G401 (cell line): ENCODE results near the gene SLC15A2. TPM values are rescaled to one million over a fixed set of nuclear protein-coding genes. Genes with fewer than 3 reads are reported as not detected.
A peak's percentile ranks its signal among the peaks of the same experiment; 100 is the strongest.
"Not testable (repeated sequence)": the region's sequence is repeated elsewhere in the genome, so short reads cannot be mapped to it uniquely, and the experiment has no call there.

ENCODE experiments used
- DNase-seq: peaks from one replicate; pipeline ENCODE4 v3.0.0-alpha.2; 2015; ENCODE audit warnings: low spot score
- in situ Hi-C: cut with HindIII; loops from 2 replicates; pipeline ENCODE4 v1.10.0; 2016; ENCODE audit warnings: low sequenced_read_pairs, mixed read lengths
- total RNA-seq: library from RNA; depleted of rRNA; stranded (reverse); fragments of >200 nt; shearing (Covaris generic); gene quantifications from 2 replicates; pipeline ENCODE4 v1.2.3, GENCODE V29; 2014

SLC15A2 gene
- total RNA-seq, 1 experiment from 2014 or later: 0.07 TPM

DNA sequence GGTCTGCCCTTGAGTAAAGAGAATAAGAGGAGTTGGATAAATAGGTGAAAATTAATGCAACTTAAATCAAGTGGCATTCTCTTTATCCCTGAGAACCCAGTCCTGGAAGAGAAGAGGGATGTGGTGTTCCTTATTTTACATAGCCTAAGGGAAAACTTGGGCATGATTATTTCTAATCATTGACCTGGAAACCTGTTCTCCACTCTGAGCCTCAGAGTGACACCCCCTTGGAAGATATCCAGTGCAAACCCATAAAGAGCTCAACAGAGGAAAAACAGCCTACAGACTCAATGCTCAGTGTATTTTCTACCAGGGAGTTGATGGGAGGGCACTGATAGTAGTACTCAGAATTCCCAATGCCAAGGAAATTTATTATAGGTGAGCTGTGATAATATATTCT lies 22.0 kb downstream of the SLC15A2 start:
- in situ Hi-C loops: no loop called here
- DNase-seq: peak; percentile 19

DNA sequence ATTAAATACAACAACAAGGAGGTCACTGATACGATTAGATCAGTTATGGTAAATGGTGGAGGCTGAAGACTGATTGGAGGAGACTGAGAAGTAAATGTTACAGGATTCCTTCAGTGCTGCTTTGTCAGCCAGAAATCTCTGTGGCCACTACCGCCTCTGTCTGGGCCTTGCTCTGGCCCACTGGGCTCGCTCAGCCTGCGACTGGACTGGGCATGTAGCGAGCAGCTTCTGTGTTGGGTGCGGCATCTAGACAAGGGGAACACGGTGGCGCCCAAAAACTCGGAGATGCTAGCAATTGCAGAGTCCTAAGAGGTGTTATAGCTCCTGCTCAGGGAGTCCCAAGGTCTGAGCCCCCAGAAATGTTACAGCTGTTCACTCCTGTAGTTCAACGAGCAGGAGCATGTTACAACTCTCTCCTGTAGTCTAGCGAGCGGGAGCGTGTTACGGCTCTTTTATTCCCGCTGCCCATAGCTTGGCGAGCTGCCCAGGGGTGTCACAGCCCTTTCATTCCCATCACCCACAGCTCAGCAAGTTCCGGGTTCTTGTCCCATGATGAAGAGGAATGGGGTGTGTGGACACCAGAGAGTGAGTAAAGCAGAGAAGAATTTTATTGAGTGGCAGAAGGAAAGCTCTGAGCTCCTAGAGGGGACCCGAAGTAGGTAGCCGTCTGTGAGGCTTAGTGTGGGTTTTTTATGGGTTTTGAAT lies 24.7 kb downstream of the SLC15A2 start:
- in situ Hi-C loops: no loop called here
- no peak for DNase-seq

DNA sequence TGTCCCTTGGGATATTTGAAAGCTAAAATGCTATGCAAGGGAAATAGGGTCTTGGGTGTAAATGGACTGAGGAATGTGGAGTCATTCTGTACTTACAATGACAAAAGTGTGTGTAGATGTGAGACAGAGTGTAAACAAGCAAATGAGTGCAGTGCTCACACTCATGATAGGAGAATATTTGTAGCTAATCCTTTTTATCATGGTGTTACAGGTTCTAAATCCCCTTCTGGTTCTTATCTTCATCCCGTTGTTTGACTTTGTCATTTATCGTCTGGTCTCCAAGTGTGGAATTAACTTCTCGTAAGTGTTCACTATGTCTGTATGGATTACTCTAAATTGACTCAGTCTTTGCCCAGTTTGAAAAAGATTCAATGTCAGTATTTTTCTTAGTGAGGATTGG lies 30.5 kb downstream of the SLC15A2 start:
- in situ Hi-C loops: no loop called here
- DNase-seq: no peak

DNA sequence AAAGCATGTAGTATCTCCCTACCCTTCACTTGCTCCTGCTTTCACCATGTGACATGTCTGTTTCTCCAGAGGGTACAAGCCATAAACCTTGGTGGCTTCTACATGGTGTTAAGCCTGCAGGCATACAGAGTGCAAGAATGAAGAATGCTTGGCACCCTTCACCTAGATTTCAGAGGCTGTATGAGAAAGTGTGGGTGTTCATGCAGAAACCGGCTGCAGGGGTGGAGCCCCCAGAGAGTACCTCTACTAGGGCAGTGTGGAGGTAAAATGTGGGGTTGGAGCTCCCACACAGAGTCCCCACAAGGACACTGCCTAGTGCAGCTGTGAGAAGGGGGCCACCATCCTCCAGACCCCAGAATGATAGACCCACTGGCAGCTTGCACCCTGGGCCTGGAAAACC lies 32.2 kb downstream of the SLC15A2 start:
- no peak for DNase-seq
- in situ Hi-C loops: no loop called here

DNA sequence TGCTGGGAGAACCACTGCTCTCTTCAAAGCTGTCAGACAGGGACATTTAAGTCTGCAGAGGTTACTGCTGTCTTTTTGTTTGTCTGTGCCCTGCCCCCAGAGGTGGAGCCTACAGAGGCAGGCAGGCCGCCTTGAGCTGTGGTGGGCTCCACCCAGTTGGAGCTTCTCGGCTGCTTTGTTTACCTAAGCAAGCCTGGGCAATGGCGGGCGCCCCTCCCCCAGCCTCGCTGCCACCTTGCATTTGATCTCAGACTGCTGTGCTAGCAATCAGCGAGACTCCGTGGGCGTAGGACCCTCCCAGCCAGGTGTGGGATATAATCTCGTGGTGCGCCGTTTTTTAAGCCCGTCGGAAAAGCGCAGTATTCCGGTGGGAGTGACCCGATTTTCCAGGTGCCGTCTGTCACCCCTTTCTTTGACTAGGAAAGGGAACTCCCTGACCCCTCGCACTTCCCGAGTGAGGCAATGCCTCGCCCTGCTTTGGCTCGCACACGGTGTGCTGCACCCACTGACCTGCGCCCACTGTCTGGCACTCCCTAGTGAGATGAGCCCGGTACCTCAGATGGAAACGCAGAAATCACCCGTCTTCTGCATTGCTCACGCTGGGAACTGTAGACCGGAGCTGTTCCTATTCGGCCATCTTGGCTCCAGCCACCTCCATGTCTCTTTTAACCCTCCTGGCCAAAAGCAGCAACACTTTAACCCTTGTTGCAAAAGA lies 44.1 kb downstream of the SLC15A2 start:
- in situ Hi-C loops, DNase-seq: not testable (repeated sequence)

DNA sequence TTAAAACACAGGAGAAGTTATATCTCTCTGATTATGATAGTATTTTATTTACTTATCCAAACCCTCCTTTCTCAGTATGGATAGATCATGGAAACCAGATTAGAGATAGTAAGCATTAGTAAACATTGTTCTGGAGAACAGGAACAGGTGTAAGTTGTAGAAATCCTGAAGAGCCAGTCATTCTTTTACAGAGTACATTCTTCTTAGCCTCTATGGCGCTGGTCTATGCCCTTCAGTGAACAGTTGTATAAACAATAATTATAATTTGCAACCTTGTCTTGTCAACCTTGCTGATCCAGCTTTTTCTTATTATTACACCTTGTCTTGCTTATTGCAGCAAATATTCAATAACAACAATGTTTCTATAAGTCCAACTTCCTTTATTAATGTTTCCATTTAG lies 47.4 kb downstream of the SLC15A2 start:
- no peak for DNase-seq
- in situ Hi-C loops: no loop called here

DNA sequence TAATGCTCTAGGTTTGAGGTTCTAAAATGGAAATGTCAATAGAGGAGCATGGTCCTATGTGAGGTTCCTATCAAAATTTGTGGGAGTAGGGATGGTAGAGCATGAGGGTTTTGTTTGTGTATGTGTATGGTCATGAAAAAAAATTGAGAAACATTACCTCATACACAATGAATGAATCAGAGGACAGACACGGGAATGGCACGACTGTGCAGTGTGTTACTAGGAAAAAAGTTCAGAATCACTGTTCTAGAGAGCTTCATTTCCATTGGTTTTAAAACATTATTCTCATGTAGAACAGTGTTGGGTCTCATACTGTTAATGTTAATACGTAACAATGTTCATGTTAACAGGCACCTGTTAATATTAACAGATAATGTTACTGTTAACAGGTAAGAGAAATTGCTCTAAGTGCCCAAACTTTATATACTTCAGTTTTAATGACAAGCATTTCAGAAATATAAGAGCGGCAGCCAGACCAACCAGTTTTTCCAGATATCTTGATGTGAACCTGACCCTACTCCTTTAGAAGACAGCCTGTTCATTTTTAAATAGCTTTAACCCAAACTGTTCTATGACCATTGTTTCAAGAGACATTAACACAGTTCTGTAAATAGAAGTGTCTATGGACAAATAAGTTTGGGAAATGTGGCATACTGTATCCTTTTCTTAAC lies 48.0 kb downstream of the SLC15A2 start:
- no peak for DNase-seq
- in situ Hi-C loops: no loop called here

DNA sequence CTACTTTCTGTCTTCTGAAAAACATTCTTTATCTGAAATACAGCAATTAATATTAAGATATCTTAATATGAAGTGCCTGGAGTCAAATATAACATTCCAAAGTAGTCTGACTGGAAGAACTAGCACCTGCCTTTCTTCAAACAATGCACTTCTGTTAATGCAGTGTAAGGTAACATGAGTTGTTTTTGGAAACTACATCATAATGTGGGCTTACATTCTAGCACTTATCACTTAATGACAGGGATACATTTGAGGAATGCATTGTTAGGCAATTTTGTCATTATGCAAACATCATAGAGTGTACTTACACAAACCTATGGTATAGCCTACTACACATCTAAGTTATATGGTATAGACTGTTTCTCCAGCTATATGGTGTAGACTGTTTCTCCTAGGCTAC lies 49.2 kb downstream of the SLC15A2 start:
- in situ Hi-C loops: no loop called here
- DNase-seq: no peak

DNA sequence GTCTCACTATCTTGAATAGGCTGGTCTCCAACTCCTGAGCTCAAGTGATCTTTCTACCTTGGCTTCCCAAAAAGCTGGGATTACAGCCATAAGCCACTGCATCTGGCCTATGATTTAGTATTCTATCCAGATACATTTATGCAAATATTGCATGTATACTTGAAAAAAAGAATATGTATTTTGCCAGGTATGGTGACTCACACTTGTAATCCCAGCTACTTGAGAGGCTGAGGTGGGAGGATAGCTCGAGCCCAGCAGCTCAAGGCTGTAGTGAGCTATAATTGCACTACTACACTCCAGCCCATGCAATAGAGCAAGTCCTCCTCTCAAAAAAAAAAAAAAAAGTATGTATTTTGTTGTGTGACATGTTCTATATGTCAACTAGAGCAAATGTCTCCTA lies 54.4 kb downstream of the SLC15A2 start:
- in situ Hi-C loops: no loop called here
- no peak for DNase-seq

DNA sequence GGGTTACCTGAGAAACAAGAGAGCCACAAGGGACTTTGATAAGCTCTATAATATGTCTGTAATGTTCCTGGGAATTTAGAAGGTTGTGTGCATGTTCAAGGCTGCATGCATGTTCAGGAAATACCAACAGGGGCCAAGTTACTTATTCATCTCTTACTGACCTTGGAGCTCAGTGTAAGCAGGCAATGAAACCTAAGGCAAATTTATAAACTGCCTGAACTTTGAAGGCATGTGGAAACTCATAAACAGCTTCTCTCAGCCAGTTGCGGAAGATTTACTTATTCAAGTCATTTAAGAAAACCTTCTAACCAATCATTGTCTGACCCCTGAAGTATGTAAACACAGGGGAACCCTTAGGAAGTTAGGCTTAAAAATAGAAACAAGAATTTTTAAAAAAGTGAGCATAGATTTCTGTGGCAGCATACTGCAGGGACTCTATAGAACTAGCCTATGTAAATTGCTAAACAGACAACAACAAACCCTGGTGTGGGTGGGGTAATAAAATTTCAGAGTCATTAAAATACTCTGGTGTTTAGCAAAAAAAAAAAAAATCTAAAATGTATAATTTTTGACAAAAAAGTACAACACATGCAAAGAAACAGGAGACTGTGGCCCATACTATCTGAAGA lies 57.2 kb downstream of the SLC15A2 start:
- DNase-seq: no peak
- in situ Hi-C loops: no loop called here

DNA sequence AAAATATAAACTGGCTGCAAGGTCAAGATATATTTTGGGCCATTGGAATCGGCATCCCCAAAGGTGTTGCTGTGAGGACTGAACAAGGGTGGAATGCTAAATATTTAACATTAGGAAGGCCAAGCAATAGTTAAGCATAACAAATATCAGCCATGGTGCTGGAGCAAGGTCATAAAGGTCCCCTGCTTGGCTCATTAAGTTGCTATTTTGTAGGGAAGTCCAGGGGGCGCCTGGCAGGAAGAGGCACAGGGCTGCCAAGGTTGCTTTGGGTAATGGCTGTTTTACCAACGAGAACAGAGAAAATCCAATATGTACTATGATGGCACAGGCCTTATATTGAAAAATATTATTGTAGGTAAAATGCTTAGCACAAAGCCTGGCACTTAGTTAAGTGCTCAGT lies 62.2 kb downstream of the SLC15A2 start:
- DNase-seq: no peak
- in situ Hi-C loops: no loop called here

DNA sequence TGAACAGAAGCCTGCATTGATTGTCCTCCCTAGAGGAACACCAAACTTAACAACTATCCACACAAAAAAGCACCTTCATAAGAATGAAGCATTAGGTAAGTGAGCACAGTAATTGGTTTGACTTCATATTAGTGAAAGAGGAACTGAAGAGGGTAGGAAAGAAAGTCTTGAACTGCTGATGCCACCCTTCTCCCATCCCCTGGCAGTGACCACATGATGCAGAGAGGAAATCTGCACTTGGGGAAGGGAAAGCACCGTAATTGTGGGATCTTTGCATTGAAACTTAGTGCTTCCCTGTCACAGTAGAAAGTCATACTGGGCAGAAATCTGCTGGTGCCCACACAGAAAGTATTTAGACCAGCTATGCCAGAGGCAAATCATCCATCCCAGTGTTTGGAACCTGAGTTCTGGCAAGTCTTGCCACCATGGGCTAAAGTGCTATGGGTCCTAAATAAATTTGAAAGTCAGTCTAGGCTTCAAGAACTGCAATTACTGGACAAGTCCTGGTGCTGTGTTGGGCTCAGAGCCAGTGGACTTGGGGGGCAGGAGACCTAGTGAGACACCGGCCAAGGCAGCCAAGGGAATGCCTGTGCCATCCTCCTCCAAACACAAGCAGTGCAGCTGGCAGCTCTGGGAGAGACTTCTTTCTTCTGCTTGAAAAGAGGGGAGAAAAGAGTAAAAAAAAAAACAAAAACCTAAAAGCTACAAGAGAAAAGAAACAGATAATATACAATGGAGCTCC lies 63.6 kb downstream of the SLC15A2 start:
- in situ Hi-C loops: no loop called here

DNA sequence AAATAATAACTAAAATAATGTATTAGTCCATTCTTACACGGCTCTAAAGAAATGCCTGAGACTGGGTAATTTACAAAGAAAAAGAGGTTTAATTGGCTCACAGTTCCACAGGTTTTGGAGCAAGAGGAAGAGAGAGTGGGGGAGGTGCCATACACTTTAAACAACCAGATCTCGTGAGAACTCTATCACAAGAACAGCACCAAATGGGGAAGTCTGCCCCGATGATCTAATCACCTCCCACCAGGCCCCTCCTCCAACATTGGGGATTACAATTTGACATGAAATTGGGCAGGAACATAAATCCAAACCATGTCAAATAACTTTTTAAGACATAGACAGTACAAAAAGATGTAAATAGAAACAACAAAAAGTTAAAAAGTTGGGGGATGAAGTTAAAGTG lies 64.6 kb downstream of the SLC15A2 start:
- no peak for DNase-seq
- in situ Hi-C loops: no loop called here

More for the DNA sequence above, 63.6 kb downstream of the SLC15A2 start:
- peak; percentile 1 for DNase-seq

DNA sequence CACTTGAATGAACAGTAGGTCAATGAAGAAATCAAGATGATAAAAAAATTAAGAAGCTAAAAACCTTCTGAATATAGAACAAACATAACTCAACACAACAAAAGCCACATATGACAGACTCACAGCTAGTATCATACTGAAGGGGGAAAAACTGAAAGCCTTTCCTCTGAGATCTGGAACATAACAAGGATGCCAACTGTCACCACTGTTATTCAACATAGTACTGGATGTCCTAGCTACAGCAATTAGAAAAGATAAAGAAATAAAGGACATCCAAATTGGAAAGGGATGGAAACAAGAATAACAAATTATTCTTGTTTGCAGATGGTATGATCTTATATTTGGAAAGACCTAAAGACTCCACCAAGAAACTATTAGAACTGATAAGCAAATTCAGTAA lies 67.1 kb downstream of the SLC15A2 start:
- no peak for DNase-seq
- in situ Hi-C loops: no loop called here

DNA sequence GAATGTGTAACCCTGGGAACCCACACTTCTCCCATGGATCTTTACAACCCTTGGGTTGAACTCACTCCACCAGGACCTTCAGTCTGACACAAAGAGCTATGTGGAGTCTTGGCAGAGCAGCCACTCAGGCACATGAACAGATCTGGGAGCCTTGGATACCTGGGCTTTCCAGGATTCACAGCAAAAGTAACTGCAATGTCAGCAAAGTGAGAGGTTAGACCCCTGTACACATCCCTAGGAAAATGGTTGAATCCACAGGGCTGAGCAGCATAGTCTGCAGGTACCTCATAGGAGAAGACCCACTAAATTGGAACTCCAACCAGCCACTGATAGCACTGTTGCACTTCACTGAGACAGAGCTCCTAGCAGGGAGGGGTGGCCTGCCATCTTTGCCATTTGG lies 68.2 kb downstream of the SLC15A2 start:
- DNase-seq: no peak
- in situ Hi-C loops: no loop called here

DNA sequence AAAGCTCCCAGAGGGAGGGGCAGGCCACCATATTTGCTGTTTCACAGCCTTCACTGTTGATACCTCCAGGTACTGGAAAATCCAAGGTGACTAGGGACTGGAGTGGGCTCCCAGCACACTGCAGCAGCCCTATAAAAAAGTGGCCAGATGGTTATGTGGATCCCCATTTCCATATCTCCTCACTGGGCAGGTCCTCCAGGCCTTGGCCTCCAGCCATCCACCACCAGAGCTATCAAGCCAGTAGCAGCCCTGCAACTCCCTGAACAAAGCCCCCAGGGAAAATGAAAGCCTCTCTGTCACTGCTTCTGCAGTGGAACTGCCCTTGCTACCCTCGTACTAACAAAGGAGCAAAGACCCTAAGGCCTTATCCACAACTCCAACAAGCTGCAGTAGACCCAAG lies 69.4 kb downstream of the SLC15A2 start:
- in situ Hi-C loops: no loop called here
- no peak for DNase-seq

DNA sequence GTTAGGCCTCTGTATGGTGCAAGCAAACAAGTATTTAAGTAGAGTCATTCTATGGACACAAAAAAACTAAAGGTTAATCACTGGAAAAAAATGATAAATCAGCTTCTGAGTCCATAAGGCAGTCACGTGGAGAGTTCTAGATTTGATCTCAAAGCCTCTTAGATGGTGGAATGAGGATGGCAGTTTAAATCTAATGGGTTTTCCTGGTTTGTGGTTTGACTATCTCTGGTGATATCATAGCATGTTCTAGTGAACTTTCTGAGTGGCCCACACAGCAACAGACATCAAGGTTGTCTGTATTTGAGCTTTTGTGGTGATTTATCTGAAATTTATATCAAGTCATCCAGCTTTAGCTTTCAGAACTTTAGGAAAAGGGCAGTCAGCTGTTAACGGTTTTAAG lies 75.4 kb downstream of the SLC15A2 start:
- in situ Hi-C loops: no loop called here
- DNase-seq: no peak

DNA sequence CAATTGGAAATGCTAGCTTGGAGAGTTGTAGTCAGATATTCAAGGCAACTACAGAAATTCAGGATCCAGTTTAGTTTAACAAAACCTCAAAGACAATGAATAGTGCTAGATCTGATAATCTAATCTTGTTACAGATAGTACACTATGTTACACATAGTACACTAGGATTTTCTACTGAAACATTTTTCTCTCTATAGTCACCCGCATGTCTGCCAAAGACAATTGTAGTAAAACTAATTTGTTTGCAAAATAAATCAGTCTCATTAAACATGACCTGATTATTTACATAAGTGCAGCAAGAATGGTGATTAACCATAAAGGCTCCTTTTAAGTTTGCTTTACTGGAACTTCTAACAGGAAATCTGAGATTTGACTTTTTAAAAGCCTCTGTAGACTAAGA lies 75.8 kb downstream of the SLC15A2 start:
- no peak for DNase-seq
- in situ Hi-C loops: no loop called here

DNA sequence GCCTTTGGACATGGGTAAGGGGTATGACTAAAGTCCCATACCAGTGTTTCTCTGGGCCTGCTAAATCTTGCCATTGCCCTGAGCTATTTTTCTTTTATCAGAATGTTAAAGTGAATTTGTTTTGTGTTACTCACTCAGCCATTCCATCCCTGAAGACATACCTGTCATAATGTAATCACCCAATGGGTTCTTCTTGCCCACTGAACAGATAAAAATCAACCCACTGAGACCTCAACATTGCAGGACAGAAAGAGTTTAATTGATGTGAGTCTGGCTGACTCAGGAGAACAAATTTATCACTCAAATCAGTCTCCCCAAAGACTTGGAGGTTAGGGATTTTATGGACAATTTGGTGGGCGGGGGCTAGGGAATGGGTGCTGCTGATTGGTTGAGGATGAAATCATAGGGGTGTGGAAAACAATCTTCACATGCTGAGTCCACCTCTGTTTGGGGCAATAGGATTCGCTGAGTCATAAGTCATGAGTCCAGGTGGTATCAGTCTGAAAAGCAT lies 80.5 kb downstream of the SLC15A2 start:
- in situ Hi-C loops: no loop called here
- no peak for DNase-seq
